ENCODE data around the gene SPRR1A. TPM values are rescaled to one million over a fixed set of nuclear protein-coding genes. Genes with fewer than 3 reads are reported as not detected.

Gene SPRR1A
- total RNA-seq, 3 donors from 2014 or later: not detected

DNA sequence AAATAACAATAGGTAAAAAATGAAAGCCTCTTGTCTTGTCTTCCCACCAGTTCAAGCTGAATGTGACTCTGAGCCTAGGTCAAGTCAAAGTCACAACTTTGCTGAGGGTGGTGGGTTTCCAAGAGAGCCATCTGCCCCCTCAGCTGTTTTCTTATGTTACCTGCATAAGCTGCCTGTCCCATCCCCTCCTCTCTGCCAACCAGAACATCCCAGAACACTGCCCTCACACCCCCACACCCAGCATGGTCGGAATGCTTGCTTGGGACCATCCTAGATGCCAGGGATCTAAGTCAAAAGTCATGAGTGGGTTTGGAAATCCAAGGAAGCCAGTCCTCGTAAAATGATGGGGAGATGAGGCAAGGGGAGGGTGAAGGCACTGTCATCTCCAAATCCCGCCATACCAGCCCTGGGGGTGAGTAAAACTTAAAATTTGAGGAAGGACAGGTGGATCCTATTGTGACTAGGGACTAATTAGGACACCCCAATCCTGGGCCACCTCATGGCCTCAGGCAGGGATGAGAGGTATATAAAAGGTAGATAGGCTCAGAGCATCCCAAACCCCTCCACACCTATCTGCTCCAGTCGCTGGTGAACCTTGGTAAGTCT lies 37.1 kb upstream of the SPRR1A start, which contains the start of gene SPRR5:
Gene SPRR5, plus strand, starts transcription at position 556 of the 606 bp plus-strand sequence. CDS start 1,349 bp downstream, outside the sequence.
- Histone ChIP-seq H3K4me1 (no peaks in the 10 kb centered on the region), H3K36me3 (no peaks in the 10 kb centered on the region), H3K9me3 (no peaks in the 10 kb centered on the region), H3K27ac (no peak within 1 kb of the TSS), H3K27me3 (peaks cover 0 to 4% of the 10 kb centered on the region in 2 donors), H3K4me3 (no peak within 1 kb of the TSS)
- no peak for DNase-seq (ENCODE audit: low spot score in 2 of 2)
- TF ChIP-seq POLR2A (IDR thresholded peaks at IDR 0.05) (no peak), POLR2AphosphoS5 (IDR thresholded peaks at IDR 0.05) (no peak)
- TF ChIP-seq, protein P1, sequence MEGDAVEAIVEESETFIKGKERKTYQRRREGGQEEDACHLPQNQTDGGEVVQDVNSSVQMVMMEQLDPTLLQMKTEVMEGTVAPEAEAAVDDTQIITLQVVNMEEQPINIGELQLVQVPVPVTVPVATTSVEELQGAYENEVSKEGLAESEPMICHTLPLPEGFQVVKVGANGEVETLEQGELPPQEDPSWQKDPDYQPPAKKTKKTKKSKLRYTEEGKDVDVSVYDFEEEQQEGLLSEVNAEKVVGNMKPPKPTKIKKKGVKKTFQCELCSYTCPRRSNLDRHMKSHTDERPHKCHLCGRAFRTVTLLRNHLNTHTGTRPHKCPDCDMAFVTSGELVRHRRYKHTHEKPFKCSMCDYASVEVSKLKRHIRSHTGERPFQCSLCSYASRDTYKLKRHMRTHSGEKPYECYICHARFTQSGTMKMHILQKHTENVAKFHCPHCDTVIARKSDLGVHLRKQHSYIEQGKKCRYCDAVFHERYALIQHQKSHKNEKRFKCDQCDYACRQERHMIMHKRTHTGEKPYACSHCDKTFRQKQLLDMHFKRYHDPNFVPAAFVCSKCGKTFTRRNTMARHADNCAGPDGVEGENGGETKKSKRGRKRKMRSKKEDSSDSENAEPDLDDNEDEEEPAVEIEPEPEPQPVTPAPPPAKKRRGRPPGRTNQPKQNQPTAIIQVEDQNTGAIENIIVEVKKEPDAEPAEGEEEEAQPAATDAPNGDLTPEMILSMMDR (IDR thresholded peaks at IDR 0.05): no peak
- intact Hi-C loops (cut with DNase I; ENCODE audit: low total_unique reads): no loop called here

DNA sequence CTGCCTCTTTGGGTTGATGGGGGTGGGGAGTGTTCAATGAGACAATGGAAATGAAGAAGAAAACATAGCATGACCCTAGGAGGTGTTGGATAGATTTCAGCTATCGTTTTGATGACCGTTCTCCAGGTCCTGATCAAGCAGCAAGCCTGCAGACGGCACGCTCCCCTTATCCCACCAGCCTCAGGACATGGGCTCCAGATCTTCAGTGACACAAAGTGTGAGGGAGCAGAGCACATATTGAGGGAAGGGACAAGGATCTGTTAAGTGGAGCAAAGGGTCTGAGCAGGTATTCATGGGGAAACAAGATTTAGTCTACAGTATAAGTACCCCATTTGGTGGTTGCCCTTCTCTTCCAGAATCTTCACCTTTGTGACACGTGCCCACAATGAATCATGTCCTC lies 32.2 kb upstream of the SPRR1A start:
- no peaks in the 10 kb centered on the region for H3K36me3 ChIP-seq

DNA sequence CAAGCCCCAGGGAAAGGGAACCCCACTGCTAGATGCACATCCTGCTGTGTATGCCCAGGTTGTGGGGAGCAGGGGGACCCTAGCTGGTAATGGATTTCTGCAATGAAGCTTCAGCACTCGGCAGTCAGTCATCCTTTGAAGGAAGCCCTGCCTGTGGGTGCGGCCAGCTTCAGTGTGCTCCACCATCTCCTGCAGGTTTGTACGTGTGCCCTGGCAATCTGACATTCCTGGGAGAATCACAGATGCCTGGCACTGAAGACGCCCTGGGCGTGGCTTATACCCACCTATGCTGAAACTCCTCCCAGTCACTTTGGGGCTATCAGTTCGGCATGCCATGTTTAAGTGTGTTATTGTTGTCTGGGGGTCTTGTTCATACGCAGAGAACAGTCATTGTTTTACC lies 30.1 kb upstream of the SPRR1A start:
- TF ChIP-seq, protein P1 (IDR thresholded peaks at IDR 0.05): no peak
- TF ChIP-seq POLR2A (IDR thresholded peaks at IDR 0.05) (no peak), POLR2AphosphoS5 (IDR thresholded peaks at IDR 0.05) (no peak)
- no peaks in the 10 kb centered on the region for H3K9me3 ChIP-seq
- intact Hi-C loops (cut with DNase I; ENCODE audit: low total_unique reads): no loop called here
- H3K27me3 ChIP-seq: no peaks in the 10 kb centered on the region
- H3K27ac ChIP-seq: no peak overlapping the region
- H3K36me3 ChIP-seq: no peaks in the 10 kb centered on the region
- H3K4me1 ChIP-seq: no peaks in the 10 kb centered on the region
- no peak for DNase-seq (ENCODE audit: low spot score in 2 of 2)
- H3K4me3 ChIP-seq: no peak overlapping the region

More for the DNA sequence above, 32.2 kb upstream of the SPRR1A start:
- intact Hi-C loops (cut with DNase I; ENCODE audit: low total_unique reads): no loop called here
- DNase-seq (ENCODE audit: low spot score in 2 of 2): no peak
- TF ChIP-seq, protein P1 (IDR thresholded peaks at IDR 0.05): no peak
- TF ChIP-seq POLR2AphosphoS5 (IDR thresholded peaks at IDR 0.05) (no peak), POLR2A (IDR thresholded peaks at IDR 0.05) (no peak)
- Histone ChIP-seq H3K9me3 (no peaks in the 10 kb centered on the region), H3K27me3 (peaks cover 0 to 3% of the 10 kb centered on the region in 2 donors), H3K4me1 (no peaks in the 10 kb centered on the region), H3K27ac (no peak overlapping the region), H3K4me3 (no peak overlapping the region)

DNA sequence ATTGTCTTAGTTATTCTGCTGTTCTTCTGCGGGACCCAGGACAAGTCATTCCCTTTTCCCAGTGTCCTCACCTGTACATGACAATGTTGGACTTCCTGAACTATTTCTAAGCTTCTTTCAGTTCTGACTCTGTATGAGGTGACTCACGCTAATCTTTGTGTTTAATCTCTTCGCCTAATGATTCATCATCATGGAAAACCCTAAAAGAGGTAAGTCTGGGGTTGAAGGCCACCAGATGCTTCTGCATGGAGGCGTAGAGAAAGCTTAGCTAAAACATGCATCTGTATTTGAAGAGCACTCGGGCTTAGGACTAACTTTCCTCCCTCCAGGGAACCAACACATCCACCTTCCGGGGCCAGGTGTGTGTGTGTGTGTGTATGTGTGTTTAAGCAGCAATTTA lies 29.4 kb upstream of the SPRR1A start:
- Histone ChIP-seq H3K4me1 (no peaks in the 10 kb centered on the region), H3K36me3 (no peaks in the 10 kb centered on the region), H3K9me3 (no peaks in the 10 kb centered on the region), H3K4me3 (no peak overlapping the region), H3K27me3 (no peaks in the 10 kb centered on the region), H3K27ac (no peak overlapping the region)
- no peak for DNase-seq (ENCODE audit: low spot score in 2 of 2)
- intact Hi-C loops (cut with DNase I; ENCODE audit: low total_unique reads): no loop called here
- no peak for TF ChIP-seq POLR2A (IDR thresholded peaks at IDR 0.05)
- no peak for TF ChIP-seq POLR2AphosphoS5 (IDR thresholded peaks at IDR 0.05)
- TF ChIP-seq, protein P1 (IDR thresholded peaks at IDR 0.05): no peak

DNA sequence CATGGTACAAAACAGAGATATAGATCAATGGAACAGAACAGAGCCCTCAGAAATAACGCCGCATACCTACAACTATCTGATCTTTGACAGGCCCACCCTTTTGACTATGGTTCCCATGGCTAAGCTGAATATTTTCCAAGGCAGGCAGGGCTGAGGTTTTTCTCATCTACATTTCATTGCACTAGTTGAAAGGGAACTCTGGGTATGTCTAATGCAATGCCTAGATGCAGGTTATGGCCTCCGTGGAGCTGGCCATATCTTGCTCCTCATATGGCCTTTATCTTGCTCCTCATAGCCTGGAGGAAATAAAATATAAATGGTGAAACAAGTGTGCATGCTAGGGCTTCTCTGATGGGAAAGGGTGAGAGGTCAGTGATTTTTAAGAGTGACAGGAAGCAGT lies 26.3 kb upstream of the SPRR1A start:
- Histone ChIP-seq H3K4me1 (no peaks in the 10 kb centered on the region), H3K27ac (no peak overlapping the region), H3K27me3 (no peaks in the 10 kb centered on the region), H3K9me3 (no peaks in the 10 kb centered on the region), H3K4me3 (no peak overlapping the region), H3K36me3 (no peaks in the 10 kb centered on the region)
- intact Hi-C loops (cut with DNase I; ENCODE audit: low total_unique reads): no loop called here
- no peak for DNase-seq (ENCODE audit: low spot score in 2 of 2)
- TF ChIP-seq, protein P1 (IDR thresholded peaks at IDR 0.05): no peak
- TF ChIP-seq POLR2A (IDR thresholded peaks at IDR 0.05): no peak
- TF ChIP-seq POLR2AphosphoS5 (IDR thresholded peaks at IDR 0.05): no peak

All from breast epithelium (tissue), 4 donors.